GM10847 (cell line): Measurements from ENCODE around the gene RHBG.

Experiments
- POLR2A ChIP-seq: IDR thresholded peaks from 2 replicates; pipeline ENCODE4 v1.6.1; 2011; ENCODE audit not compliant: insufficient read length; ENCODE audit errors: extremely low read depth

The RHBG gene

GRCh38 chr1:156391366-156391677 lies 22.3 kb downstream of the RHBG start:
- no peak for TF ChIP-seq POLR2A

DNA sequence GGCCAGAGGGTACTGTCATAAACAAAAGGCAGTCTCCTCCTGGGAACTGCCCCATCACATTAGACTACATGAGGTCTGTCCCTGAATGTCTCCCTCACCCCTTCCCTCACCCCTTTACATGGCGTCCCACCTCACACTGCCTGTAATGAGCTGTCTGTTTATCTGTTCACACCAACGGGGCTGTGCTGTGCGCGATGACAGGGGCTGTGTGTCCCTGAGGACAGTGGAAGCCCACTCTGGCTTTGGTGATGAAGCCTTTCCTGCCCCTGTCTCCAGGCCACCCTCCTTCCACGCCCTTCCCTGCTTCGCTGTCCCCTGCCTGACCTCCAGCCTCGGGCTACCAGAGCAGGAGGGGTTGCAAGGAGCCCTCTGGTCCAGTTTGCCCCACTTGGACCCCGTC lies 22.7 kb downstream of the RHBG start:
- TF ChIP-seq POLR2A: no peak

DNA sequence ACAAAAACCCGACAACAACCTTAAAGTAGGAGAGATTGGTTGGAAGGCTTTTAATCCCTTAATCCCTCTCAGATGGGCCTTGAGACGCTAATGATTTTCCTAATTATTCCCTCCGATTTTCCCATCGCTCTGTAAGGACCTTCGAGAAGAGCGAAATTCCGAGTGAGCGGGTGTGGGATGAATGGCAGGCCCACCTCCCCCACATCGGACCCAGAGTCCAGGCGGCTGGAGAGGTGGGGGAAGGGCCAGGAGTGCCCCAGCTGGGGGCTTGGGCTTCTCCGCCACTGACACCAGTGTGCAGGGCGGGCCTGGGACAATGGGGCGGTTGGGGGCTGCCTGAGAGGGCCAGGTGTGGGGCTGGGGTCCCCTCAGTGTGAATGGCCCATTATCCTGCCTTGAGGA lies 23.4 kb downstream of the RHBG start:
- TF ChIP-seq POLR2A: no peak

GRCh38 chr1:156393095-156393494 lies 24.1 kb downstream of the RHBG start:
- no peak for TF ChIP-seq POLR2A

GRCh38 chr1:156394082-156394481 lies 25.1 kb downstream of the RHBG start:
- no peak for TF ChIP-seq POLR2A

- TF ChIP-seq POLR2A: no peak
Measured at GRCh38 chr1:156394835-156395461, 25.9 kb downstream of the RHBG start.

DNA sequence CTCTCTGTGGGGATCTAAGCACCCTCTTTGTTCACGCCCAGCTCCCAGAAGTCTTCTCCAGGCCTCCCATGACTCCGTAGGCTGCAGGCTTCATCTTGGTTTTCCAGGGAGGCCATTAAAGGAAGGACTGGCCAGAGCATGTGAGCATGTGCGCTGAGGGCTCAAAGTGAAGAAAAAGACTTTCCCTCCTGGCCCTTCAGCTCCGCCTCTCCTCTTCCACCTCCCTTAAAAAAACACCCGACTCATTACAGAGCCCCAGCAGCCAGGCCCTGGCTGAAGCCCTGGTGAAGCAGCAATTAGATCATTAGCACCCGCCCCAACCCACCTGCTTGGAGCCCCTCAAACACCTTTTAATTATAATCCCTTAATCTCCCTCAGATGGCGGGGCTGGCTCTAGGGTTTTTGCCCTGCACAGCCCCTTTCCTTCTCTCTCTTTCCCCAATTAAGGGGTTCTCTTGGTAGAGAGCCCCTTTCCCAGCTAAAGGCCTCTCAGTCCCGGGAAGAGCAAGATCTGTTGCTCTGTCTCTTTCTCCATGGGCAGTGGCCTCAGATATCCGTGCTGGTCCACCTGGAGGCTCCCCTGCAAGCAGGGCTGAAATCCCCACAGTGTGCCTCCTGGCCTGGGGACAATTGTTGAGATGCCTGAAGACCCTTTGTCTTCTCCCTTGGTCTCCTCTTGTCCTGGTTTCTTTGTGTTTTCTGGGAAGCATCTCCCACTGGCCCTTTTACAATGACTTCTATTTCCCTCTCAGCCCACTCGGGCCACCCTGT lies 30.5 kb downstream of the RHBG start:
- no peak for TF ChIP-seq POLR2A

DNA sequence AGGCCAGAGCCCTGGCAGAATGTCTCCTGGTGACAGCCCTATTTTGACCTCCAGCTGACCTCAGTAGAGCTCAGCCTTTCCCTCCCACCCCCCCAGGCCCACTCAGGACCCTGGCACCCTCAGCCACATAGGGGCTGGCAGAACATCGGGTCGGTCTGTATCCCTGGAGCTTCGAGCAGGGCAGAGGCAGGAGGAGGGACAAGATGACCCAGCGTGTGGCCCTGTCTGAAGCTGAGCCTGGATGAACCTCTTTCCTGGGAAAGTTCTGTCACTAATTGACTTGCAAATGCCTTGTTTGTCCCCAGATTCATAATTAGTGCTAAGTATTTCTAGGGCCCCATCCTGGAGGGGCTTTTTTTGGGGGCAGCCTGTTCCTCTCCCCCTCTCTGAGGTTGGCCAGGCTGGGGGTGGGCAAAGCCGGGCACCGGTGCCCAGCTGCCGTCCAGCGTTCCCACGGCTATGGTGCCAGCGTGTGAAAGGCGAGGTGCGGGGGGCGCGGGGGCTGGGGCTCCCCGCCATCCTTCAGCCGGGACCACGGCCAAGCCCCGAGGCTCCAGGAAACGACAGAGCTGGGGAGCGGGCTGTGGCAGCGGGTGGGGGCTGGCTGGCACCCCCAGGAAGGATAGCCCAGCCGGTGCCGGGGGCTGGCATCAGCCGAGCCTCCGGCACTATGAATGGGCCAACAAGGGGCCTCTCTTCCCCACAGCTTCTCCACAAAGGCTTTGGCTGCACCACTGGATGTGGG lies 31.4 kb downstream of the RHBG start:
- TF ChIP-seq POLR2A: no peak

- no peak for TF ChIP-seq POLR2A
Measured at GRCh38 chr1:156401041-156401574, 32.1 kb downstream of the RHBG start.

DNA sequence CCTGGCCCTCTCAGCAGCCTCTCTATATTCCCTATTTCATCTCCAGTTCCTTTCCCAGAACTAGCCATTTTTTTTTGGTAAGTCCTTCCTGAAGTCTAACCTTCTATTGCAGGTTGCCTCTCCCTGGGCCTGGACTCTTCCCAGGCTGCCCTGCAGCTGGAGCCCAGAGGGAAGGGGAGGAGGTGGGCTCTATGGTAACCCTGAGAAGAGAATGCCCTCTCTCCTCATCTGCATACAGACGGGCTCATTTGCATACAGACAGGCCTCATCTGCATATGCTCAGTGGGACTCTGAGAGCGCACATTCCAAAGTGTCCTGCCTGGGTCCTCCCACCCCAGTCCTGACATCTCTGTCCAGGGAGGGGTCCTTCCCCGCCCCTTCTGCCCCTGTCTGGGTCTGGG lies 32.7 kb downstream of the RHBG start:
- no peak for TF ChIP-seq POLR2A

DNA sequence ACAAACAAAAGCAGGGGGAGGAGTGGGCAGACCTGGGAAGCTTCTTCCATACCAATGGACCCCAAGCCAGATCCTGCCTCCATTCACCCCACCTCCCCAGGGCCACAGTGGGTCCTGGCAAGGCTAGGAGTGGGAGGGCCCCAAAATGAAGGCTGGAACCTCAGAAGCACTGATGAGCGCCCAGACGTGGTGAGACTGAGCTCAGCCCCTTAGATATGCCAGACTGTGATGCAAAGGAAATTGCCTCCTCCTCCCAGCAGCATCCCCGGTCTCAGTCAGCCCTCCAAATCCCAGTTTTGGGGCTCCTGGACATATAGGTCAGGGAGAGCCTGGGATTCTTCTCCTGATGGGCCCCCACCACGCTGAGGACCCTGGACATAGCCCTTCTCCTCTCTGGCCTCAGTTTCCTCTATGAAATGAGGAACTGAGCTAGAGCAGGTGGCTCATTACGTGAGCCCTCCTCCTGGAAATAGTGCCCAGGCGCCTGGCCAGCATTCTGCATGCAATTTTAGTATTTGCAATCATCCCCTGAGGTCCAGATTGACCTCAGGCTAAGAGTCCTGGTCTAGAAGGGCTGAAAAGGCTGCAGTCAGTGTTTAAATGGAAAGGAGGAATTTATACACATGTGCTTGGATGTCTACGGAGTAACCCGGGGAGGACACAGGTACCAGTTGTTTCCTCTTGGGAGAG lies 33.5 kb downstream of the RHBG start:
- TF ChIP-seq POLR2A: no peak

DNA sequence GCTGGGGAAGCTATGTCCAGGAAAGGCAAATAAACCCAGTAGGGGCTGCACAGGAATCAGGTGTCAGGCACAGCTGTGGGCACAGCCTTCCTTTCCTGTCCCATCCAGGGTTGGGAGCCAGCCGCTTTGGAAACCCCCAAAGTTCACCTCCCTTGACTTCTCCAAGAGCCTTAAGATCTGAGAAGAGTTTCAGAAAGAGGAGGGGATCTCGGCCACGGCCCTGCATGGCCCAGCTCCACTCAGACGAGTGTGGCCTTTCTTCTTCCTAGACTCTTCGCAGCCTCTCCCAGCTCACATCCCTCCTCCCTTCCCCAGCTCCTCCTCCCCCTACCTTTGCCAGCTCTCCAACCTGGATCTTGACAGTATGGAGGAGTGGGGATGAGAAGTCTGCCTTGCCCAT lies 36.7 kb downstream of the RHBG start:
- no peak for TF ChIP-seq POLR2A

DNA sequence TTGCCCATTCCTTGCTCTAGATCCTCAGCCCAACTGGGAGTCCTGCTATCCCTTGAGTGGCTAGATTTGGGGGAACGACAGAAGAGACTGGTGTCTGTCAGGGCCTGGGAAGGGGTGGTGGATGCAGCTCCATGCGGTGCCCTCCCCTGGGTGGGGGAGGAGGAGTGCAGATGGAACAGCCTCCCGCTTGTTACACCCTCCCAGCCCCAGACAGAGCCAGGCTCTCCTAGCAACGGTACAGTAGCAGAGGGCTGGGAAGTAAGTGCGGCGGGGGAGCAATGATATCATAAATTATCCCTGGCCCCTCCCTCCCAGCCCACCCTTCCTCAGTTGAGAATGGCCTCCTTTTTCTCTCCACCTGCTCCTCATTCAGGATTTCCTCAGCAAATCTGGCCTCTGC lies 37.2 kb downstream of the RHBG start:
- TF ChIP-seq POLR2A: no peak

DNA sequence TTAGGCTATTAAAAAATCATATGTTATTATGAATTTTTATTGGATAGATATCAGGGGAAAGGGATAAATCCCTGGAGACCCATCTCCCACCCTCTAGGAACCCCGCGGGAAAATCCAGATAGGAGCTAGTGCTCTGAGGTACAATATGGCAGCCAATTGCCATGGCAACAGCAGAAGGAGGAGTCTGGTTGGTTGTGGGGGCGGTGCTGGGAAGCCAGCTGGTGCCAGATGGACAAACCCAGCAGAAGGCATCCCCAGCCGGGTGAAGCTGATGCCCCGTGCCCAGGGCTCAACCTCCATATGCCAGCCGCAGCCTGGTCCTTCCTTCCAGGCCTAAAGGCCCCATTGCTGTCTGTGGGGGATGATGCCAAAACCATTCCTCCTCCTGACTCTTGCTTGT lies 38.3 kb downstream of the RHBG start:
- TF ChIP-seq POLR2A: no peak

DNA sequence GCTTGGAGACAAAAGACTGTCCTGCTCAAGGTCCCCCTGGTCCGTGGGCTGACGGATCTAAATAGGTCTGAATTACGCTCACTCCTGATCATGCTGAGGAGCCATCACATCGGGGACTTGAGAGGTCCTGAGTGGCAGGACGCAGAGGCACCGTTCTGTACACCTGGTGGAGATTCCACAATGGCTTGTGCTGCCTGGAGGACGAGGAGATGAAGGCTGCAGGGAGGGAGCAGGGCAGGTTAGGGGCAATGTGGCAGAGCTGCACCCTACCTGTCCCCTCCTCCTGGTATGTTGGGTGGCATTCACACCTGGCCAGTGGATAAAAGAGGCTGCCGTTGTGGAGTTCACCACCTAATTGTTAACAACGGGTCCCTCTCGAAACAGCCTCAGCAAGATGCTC lies 38.7 kb downstream of the RHBG start:
- TF ChIP-seq POLR2A: no peak
